Tibial nerve (tissue), 4 donors: Measurements from ENCODE around the gene ACTL9. TPM values are rescaled to one million over a fixed set of nuclear protein-coding genes. Genes with fewer than 3 reads are reported as not detected.

ENCODE experiments used
- DNase-seq, 2 donors: peaks; one replicate each; pipeline ENCODE4 v3.0.0-alpha.2; 2019; ENCODE audit warnings: low spot score in 2 of 2
- H3K27ac ChIP-seq, 4 donors: fragments of 200-600 bp; sonication (generic) in 3 of 4; one replicate each; pipeline ENCODE4 v1.5.1; 2017 to 2019; ENCODE audit warnings: mild to moderate bottlenecking in 1 of 4
- H3K27me3 ChIP-seq, 2 donors: fragments of 200-600 bp; sonication (generic) in 1 of 2; one replicate each; pipeline versions ENCODE4 v1.5.1 to v1.6.0; 2017 to 2019
- H3K36me3 ChIP-seq, 3 donors: fragments of 200-600 bp; sonication (generic); one replicate each; pipeline ENCODE4 v1.5.1; 2018 to 2019
- H3K4me1 ChIP-seq, 4 donors: fragments of 200-600 bp; sonication (generic) in 3 of 4; one replicate each; pipeline ENCODE4 v1.5.1; 2017 to 2019
- H3K4me3 ChIP-seq, 4 donors: fragments of 200-600 bp; sonication (generic) in 3 of 4; one replicate each; pipeline ENCODE4 v1.5.1; 2017 to 2019; ENCODE audit warnings: mild to moderate bottlenecking in 1 of 4, moderate library complexity in 1 of 4
- H3K9me3 ChIP-seq, 4 donors: fragments of 200-600 bp; sonication (generic) in 3 of 4; one replicate each; pipeline ENCODE4 v1.5.1; 2017 to 2019
- CTCF ChIP-seq, 5 experiments: fragments of 200-600 bp in 3 of 5; fragments of 450-650 bp in 2 of 5; sonication (generic) in 3 of 5; IDR thresholded peaks; one replicate each; pipeline ENCODE4 v1.5.1; 2016 to 2019; ENCODE audit warnings: antibody characterized with exemption in 5 of 5, mild to moderate bottlenecking in 3 of 5, moderate library complexity in 2 of 5
- EP300 ChIP-seq, 2 donors: sonication (generic); formaldehyde crosslinking; IDR thresholded peaks; one replicate each; pipeline ENCODE4 v1.6.1; 2017; ENCODE audit warnings: antibody characterized with exemption in 2 of 2, mild to moderate bottlenecking in 1 of 2
- POLR2A ChIP-seq, 2 donors: fragments of 450-650 bp; IDR thresholded peaks; one replicate each; pipeline ENCODE4 v1.6.1; 2017; ENCODE audit warnings: antibody characterized with exemption in 2 of 2, mild to moderate bottlenecking in 2 of 2, moderate library complexity in 2 of 2
- WGBS, 2 donors: methylation state at CpG; one replicate each; pipeline ENCODE4 v1.1.5; 2018; 5-methylcytosine and 5-hydroxymethylcytosine counted together
- total RNA-seq, 4 donors: library from RNA; depleted of rRNA; stranded (reverse); fragments of >200 nt; gene quantifications; one replicate each; pipeline ENCODE4 v1.1.0, GENCODE V29; 2016

Gene ACTL9
- total RNA-seq, 4 donors from 2014 or later = not detected

- H3K27ac ChIP-seq = no peak overlapping the region
- DNase-seq = no peak
- TF ChIP-seq POLR2A (IDR thresholded peaks at IDR 0.05) (no peak), CTCF (IDR thresholded peaks at IDR 0.05) (no peak), EP300 (IDR thresholded peaks at IDR 0.05) (no peak)
- WGBS, 2 donors = 78 to 80% methylated on average over 5 of the region's 5 CpGs
- H3K9me3 ChIP-seq = no peaks in the 10 kb centered on the region
- no peaks in the 10 kb centered on the region for H3K36me3 ChIP-seq
- H3K4me1 ChIP-seq = peaks cover 0 to 8% (median 0%) of the 10 kb centered on the region in 4 donors
- H3K27me3 ChIP-seq = peaks cover 0 to 4% of the 10 kb centered on the region in 2 donors
- no peak overlapping the region for H3K4me3 ChIP-seq
Observed at GRCh38 chr19:8657869-8658268, 40.7 kb downstream of the ACTL9 start.

GRCh38 chr19:8655340-8655709 lies 43.3 kb downstream of the ACTL9 start:
- Histone ChIP-seq H3K27me3 (peaks cover 0 to 4% of the 10 kb centered on the region in 2 donors), H3K4me3 (no peak overlapping the region), H3K36me3 (no peaks in the 10 kb centered on the region), H3K9me3 (no peaks in the 10 kb centered on the region), H3K27ac (no peak overlapping the region), H3K4me1 (peaks cover 0 to 8% (median 0%) of the 10 kb centered on the region in 4 donors)
- no peak for TF ChIP-seq POLR2A (IDR thresholded peaks at IDR 0.05)
- TF ChIP-seq CTCF (IDR thresholded peaks at IDR 0.05) = no peak
- TF ChIP-seq EP300 (IDR thresholded peaks at IDR 0.05) = no peak
- 57 to 68% methylated on average over 8 to 11 of the region's 12 CpGs for WGBS, 2 donors
- DNase-seq = no peak

GRCh38 chr19:8654591-8655339 lies 43.8 kb downstream of the ACTL9 start:
- 6% methylated on average over 15 of the region's 15 CpGs for WGBS, 2 donors
- peaks cover 0 to 4% of the 10 kb centered on the region in 2 donors for H3K27me3 ChIP-seq
- peak overlapping the region in 2 of 4 donors; percentile 13 to 19 for H3K4me3 ChIP-seq

GRCh38 chr19:8648240-8648639 lies 50.4 kb downstream of the ACTL9 start:
- Histone ChIP-seq H3K4me1 (peaks cover 0 to 6% (median 0%) of the 10 kb centered on the region in 4 donors), H3K4me3 (no peak overlapping the region), H3K36me3 (no peaks in the 10 kb centered on the region), H3K27me3 (no peaks in the 10 kb centered on the region), H3K9me3 (no peaks in the 10 kb centered on the region), H3K27ac (no peak overlapping the region)
- 68 to 74% methylated on average over 6 of the region's 6 CpGs for WGBS, 2 donors
- DNase-seq = no peak
- TF ChIP-seq CTCF (IDR thresholded peaks at IDR 0.05) (no peak), EP300 (IDR thresholded peaks at IDR 0.05) (peak in 1 of 2 donors; percentile 16), POLR2A (IDR thresholded peaks at IDR 0.05) (no peak)

More at GRCh38 chr19:8654591-8655339, 43.8 kb downstream of the ACTL9 start:
- no peak for TF ChIP-seq EP300 (IDR thresholded peaks at IDR 0.05)
- no peak for TF ChIP-seq POLR2A (IDR thresholded peaks at IDR 0.05)
- peak; percentile 71 to 99 (median 97) for TF ChIP-seq CTCF (IDR thresholded peaks at IDR 0.05)
- no peaks in the 10 kb centered on the region for H3K36me3 ChIP-seq
- H3K9me3 ChIP-seq = no peaks in the 10 kb centered on the region
- no peak overlapping the region for H3K27ac ChIP-seq
- no peak for DNase-seq
- peaks cover 0 to 12% (median 0%) of the 10 kb centered on the region in 4 donors for H3K4me1 ChIP-seq

Other genes with a start within 250 kb of the ACTL9 start
- gene PRAM1, start 196.2 kb downstream of the ACTL9 start, total RNA-seq = 1 to 10 TPM; 1.3 to 3.6 (median 1.6) TPM
- 10 to 100 TPM; 10.3 to 62.4 (median 21.2) TPM for gene ZNF414, start 184.6 kb downstream of the ACTL9 start, total RNA-seq
- 10 to 100 TPM; 20.3 to 61.5 (median 21.7) TPM for gene MYO1F, start 121.4 kb downstream of the ACTL9 start, total RNA-seq
- gene ADAMTS10, start 88.1 kb downstream of the ACTL9 start, total RNA-seq = 100 to 1,000 TPM in 1 of 4 donors, 10 to 100 TPM in 3; 37.3 to 140 (median 66.6) TPM
- not detected for gene NFILZ, start 68.2 kb downstream of the ACTL9 start, total RNA-seq
- not detected for gene OR2Z1, start 22.8 kb upstream of the ACTL9 start, total RNA-seq
- 10 to 100 TPM; 36.3 to 52.8 (median 43.4) TPM for gene ZNF558, start 133.5 kb upstream of the ACTL9 start, total RNA-seq
- gene MBD3L1, start 133.6 kb upstream of the ACTL9 start, total RNA-seq = not detected